K562 (cell line): ENCODE data around the gene ADGRG4. TPM values are rescaled to one million over a fixed set of nuclear protein-coding genes. Genes with fewer than 3 reads are reported as not detected.

ENCODE experiments used
- ATAC-seq: fragments of 200-7000 bp; cut with Tn5 transposase; 3 replicates; pipeline ENCODE4 v1.9.1; 2020; ENCODE audit warnings: moderate library complexity
- BruUV-seq: library from RNA; stranded (reverse); fragments of 400-500 nt; replicated peaks from 2 replicates; lab custom pipeline; 2021; lab: Mats Ljungman, UMichigan
- CTCF ChIA-PET: fragments of 300-600 bp; formaldehyde crosslinking; extraction: SDS; loops from one replicate; lab custom pipeline; 2021; ENCODE audit warnings: low intra/inter-chr PET ratio; lab: Yijun Ruan, JAX
- POLR2A ChIA-PET: fragments of 300-600, 350-650 bp; sonication (Branson Sonifier 250); formaldehyde crosslinking; extraction: SDS; loops from one replicate; lab custom pipeline; 2021; ENCODE audit warnings: antibody characterized with exemption, inconsistent platforms; lab: Yijun Ruan, JAX
- DNase-seq, 4 experiments: peaks; one replicate each; pipeline versions ENCODE4 v3.0.0 to v3.0.0-alpha.2; 2011 to 2018; ENCODE audit warnings: low spot score in 3 of 4, mixed read lengths in 3 of 4; ENCODE audit errors: extremely low read depth in 1 of 4
- FAIRE-seq: peaks from 2 replicates; lab custom pipeline; 2011; peaks lifted over from hg19 to GRCh38; lab: Jason Lieb, UNC
- H2AFZ ChIP-seq: 2 replicates; pipeline ENCODE4 v1.6.0; 2011; ENCODE audit warnings: low read depth, low read length, control low read depth, inconsistent platforms
- H3K27ac ChIP-seq: fragments of 200-600 bp; 3 replicates; pipeline ENCODE4 v1.8.0; 2011; ENCODE audit warnings: low read depth, mild to moderate bottlenecking, control low read depth, inconsistent platforms, low read length, moderate library complexity, mixed read lengths; ENCODE audit errors: extremely low read depth
- H3K27me3 ChIP-seq, 2 experiments: fragments of 300-600 bp in 1 of 2; 2 replicates in 1 of 2; 3 replicates in 1 of 2; pipeline versions ENCODE4 v1.6.0 to v1.8.0; 2011; ENCODE audit warnings: inconsistent platforms in 2 of 2, low read length in 2 of 2, mild to moderate bottlenecking in 1 of 2, mixed read lengths in 1 of 2, moderate library complexity in 1 of 2; ENCODE audit not compliant: control insufficient read depth in 2 of 2, insufficient read depth in 2 of 2
- H3K36me3 ChIP-seq: fragments of 300-600 bp; 3 replicates; pipeline ENCODE4 v1.8.0; 2011; ENCODE audit warnings: mild to moderate bottlenecking, low read length, inconsistent platforms; ENCODE audit not compliant: control insufficient read depth, insufficient read depth
- H3K4me1 ChIP-seq, 2 experiments: fragments of 200-600 bp in 1 of 2; replicated peaks in 1 of 2; 2 replicates in 1 of 2; 3 replicates in 1 of 2; pipeline versions ENCODE4 v1.5.1 to v1.8.0; 2011; ENCODE audit warnings: inconsistent platforms in 2 of 2, low read length in 2 of 2, mild to moderate bottlenecking in 1 of 2, mixed read lengths in 1 of 2, moderate library complexity in 1 of 2; ENCODE audit not compliant: control insufficient read depth in 2 of 2, insufficient read depth in 2 of 2
- H3K4me2 ChIP-seq: 2 replicates; pipeline ENCODE4 v1.6.1; 2011; ENCODE audit warnings: low read length, control low read depth, inconsistent platforms, mixed read lengths; ENCODE audit not compliant: insufficient read depth
- H3K4me3 ChIP-seq: fragments of 200-600 bp; sonication (generic), shearing (Covaris generic); 2 replicates; pipeline ENCODE4 v1.5.1; 2016; ENCODE audit warnings: control low read depth, inconsistent platforms
- H3K79me2 ChIP-seq: fragments of 200-600 bp; 3 replicates; pipeline ENCODE4 v1.8.0; 2011; ENCODE audit warnings: low read length, inconsistent platforms; ENCODE audit not compliant: control insufficient read depth, insufficient read depth
- H3K9ac ChIP-seq, 2 experiments: 2 replicates each; pipeline versions ENCODE4 v1.6.0 to v1.6.1; 2011; ENCODE audit warnings: low read depth in 2 of 2, low read length in 2 of 2, control low read depth in 1 of 2, inconsistent platforms in 1 of 2, mild to moderate bottlenecking in 1 of 2, mixed read lengths in 1 of 2; ENCODE audit not compliant: insufficient read depth in 1 of 2
- H3K9me1 ChIP-seq: one replicate; pipeline ENCODE4 v1.6.0; 2011; ENCODE audit warnings: inconsistent platforms, mild to moderate bottlenecking, low read length, moderate library complexity; ENCODE audit not compliant: control insufficient read depth, insufficient read depth
- H3K9me3 ChIP-seq: replicated peaks from 2 replicates; pipeline ENCODE4 v1.5.1; 2011; ENCODE audit warnings: low read depth, low read length, inconsistent platforms; ENCODE audit not compliant: control insufficient read depth, insufficient read depth
- H4K20me1 ChIP-seq: replicated peaks from 2 replicates; pipeline ENCODE4 v1.6.1; 2011; ENCODE audit warnings: low read length, inconsistent platforms, mixed read lengths; ENCODE audit not compliant: control insufficient read depth, insufficient read depth
- CTCFL ChIP-seq: IDR thresholded peaks from 2 replicates; pipeline ENCODE4 v1.6.1; 2011; ENCODE audit warnings: borderline replicate concordance, low read depth, mild to moderate bottlenecking, moderate library complexity, low read length; ENCODE audit not compliant: insufficient read depth, poor library complexity, severe bottlenecking
- FOXJ2 ChIP-seq: fragments of 200-800 bp; sonication (Bioruptor generic); IDR thresholded peaks from 2 replicates; pipeline ENCODE4 v1.6.1; 2016; ENCODE audit warnings: missing genetic modification characterization, missing compliant biosample characterization
- NCOA2 ChIP-seq, 2 experiments: fragments of 450-650 bp; IDR thresholded peaks; 2 replicates each; pipeline ENCODE4 v1.6.1; 2018; ENCODE audit warnings: mild to moderate bottlenecking in 2 of 2, moderate library complexity in 1 of 2; ENCODE audit not compliant: partially characterized antibody in 2 of 2
- RERE ChIP-seq: sonication (generic); formaldehyde crosslinking; IDR thresholded peaks from 2 replicates; pipeline ENCODE4 v1.8.0; 2023; ENCODE audit warnings: missing genetic modification reagents, mild to moderate bottlenecking, borderline replicate concordance
- RUNX1 ChIP-seq: sonication (generic); IDR thresholded peaks from 2 replicates; pipeline ENCODE4 v1.6.1; 2016; ENCODE audit warnings: antibody characterized with exemption, low read depth
- SREBF2 ChIP-seq: sonication (generic); formaldehyde crosslinking; IDR thresholded peaks from 2 replicates; pipeline ENCODE4 v1.4.0; 2020; ENCODE audit warnings: mild to moderate bottlenecking, missing genetic modification reagents
- TAF15 ChIP-seq: fragments of 200-400 bp; formaldehyde crosslinking; IDR thresholded peaks from 2 replicates; pipeline ENCODE4 v1.6.1; 2017; ENCODE audit warnings: mild to moderate bottlenecking, low read depth, low read length, moderate library complexity
- TSC22D4 ChIP-seq: fragments of 450-650 bp; IDR thresholded peaks from 2 replicates; pipeline ENCODE4 v1.6.1; 2016; ENCODE audit warnings: missing genetic modification characterization, missing biosample characterization, control low read depth
- WGBS: fragments of 100-300 bp; shearing (Covaris generic); methylation state at CpG from one replicate; pipeline ENCODE4 v1.1.6; 2016; ENCODE audit warnings: low coverage, mixed read lengths; ENCODE audit not compliant: insufficient coverage; ENCODE audit errors: missing lambda C conversion rate; 5-methylcytosine and 5-hydroxymethylcytosine counted together
- in situ Hi-C: fragments of 300-500 bp; cut with MboI; formaldehyde crosslinking; loops from 4 replicates; pipeline ENCODE4 v1.15.0; 2018; ENCODE audit warnings: inconsistent platforms, mixed read lengths
- intact Hi-C: fragments of 100-400 bp; cut with micrococcal nuclease; formaldehyde crosslinking; loops from 2 replicates; pipeline ENCODE4 v1.14.2; 2022
- polyA plus RNA-seq, 8 experiments: library from polyadenylated mRNA; depleted of rRNA in 4 of 8; stranded (reverse) in 5 of 8; unstranded in 3 of 8; fragments of >200 nt; fragmentation: Nextera tagmentation in 2 of 8; fragmentation: Illumina TruSeq in 1 of 8; extraction: Ambion mirVana in 2 of 8; extraction: Trizol in 1 of 8; gene quantifications; 2 replicates each; pipeline versions ENCODE4 v1.2.1 to v1.2.3, GENCODE V29; 2011 to 2014; ENCODE audit warnings: inconsistent platforms in 1 of 8, missing spikeins in 1 of 8
- total RNA-seq, 7 experiments: library from RNA; depleted of rRNA in 6 of 7; stranded (reverse); fragments of >200 nt in 6 of 7; fragmentation: Illumina TruSeq in 2 of 7; extraction: Trizol in 2 of 7; gene quantifications; 2 replicates each; pipeline versions ENCODE4 v1.2.1 to v1.2.3, GENCODE V29; 2011 to 2021; ENCODE audit warnings: low replicate concordance in 1 of 7
- TF ChIP-seq, protein P1 (sequence below): fragments of 250-450 bp; sonication (Bioruptor Pico); IDR thresholded peaks from 2 replicates; pipeline ENCODE4 v1.6.1; 2021; ENCODE audit warnings: mild to moderate bottlenecking
- TF ChIP-seq, protein P2 (sequence below): fragments of 450-650 bp; IDR thresholded peaks from 2 replicates; pipeline ENCODE4 v1.6.1; 2016; ENCODE audit warnings: missing biosample characterization, missing genetic modification characterization

The ADGRG4 gene
- total and polyA plus RNA-seq, 9 of the 15 experiments (the other 6 are each of a cell fraction or from before 2014, with no cell fraction given) = not detected

DNA sequence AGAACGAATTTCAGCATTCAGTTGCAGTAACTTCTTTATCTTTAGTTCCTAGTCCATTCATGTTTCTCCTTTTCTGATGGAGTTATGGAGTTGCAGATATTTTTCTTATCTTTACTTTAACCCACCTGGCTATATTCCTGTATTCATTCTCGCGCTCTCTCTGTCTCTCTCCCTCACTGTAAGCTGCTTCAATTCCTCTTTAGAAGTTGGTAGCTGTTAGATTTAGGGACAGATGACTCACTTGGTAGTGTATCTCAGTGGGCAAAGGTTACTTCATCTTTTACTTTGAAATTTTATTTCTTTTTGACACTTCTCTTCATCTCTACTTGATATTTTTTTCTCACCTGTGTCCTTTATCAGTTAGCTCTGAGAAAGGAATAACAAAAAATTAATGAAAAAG is 137.4 kb downstream of the ADGRG4 start:
- H3K4me3 ChIP-seq = no peak overlapping the region
- H3K9me3 ChIP-seq = no peaks in the 10 kb centered on the region
- no peaks in the 10 kb centered on the region for H3K36me3 ChIP-seq
- no peak for ATAC-seq
- no peak overlapping the region for H3K9ac ChIP-seq
- H3K27ac ChIP-seq = no peak overlapping the region
- no peak overlapping the region for H2AFZ ChIP-seq
- no peak overlapping the region for H3K4me2 ChIP-seq
- DNase-seq = no peak
- intact Hi-C loops (no loop called here), in situ Hi-C loops (no loop called here)
- 2% methylated on average over 3 of the region's 3 CpGs for WGBS
- H3K9me1 ChIP-seq = no peaks in the 10 kb centered on the region
- no peaks in the 10 kb centered on the region for H4K20me1 ChIP-seq
- BruUV-seq = no TSS peak
- CTCF ChIA-PET = no interaction called here
- TF ChIP-seq CTCFL = no peak
- no peak for TF ChIP-seq FOXJ2 (tag)
- TF ChIP-seq, protein P1, sequence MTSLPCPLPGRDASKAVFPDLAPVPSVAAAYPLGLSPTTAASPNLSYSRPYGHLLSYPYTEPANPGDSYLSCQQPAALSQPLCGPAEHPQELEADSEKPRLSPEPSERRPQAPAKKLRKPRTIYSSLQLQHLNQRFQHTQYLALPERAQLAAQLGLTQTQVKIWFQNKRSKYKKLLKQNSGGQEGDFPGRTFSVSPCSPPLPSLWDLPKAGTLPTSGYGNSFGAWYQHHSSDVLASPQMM (CRISPR knock-in tag) = no peak
- no peak for TF ChIP-seq TAF15
- TF ChIP-seq RUNX1 = no peak
- TF ChIP-seq RERE (CRISPR knock-in tag) = no peak
- TF ChIP-seq SREBF2 (CRISPR knock-in tag) = no peak
- TF ChIP-seq, protein P2, sequence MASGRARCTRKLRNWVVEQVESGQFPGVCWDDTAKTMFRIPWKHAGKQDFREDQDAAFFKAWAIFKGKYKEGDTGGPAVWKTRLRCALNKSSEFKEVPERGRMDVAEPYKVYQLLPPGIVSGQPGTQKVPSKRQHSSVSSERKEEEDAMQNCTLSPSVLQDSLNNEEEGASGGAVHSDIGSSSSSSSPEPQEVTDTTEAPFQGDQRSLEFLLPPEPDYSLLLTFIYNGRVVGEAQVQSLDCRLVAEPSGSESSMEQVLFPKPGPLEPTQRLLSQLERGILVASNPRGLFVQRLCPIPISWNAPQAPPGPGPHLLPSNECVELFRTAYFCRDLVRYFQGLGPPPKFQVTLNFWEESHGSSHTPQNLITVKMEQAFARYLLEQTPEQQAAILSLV (tag) = no peak
- TF ChIP-seq TSC22D4 (tag) = no peak
- no peak for TF ChIP-seq NCOA2 (IDR thresholded peaks at IDR 0.05; ENCODE audit: partially characterized antibody in 2 of 2)
- H3K4me1 ChIP-seq = no peaks in the 10 kb centered on the region
- no peak for FAIRE-seq
- POLR2A ChIA-PET = interaction anchor here (1.3 kb wide), 1 partner anchor 16 kb away, joined by 3 read pairs; no protein-coding TSS in a partner anchor
- no peaks in the 10 kb centered on the region for H3K79me2 ChIP-seq
- H3K27me3 ChIP-seq = no peaks in the 10 kb centered on the region
